Subcutaneous abdominal adipose tissue (tissue), 5 donors: ENCODE results near the gene SMC2.
A peak's percentile ranks its signal among the peaks of the same experiment; 100 is the strongest.

ENCODE experiments used
- H3K27ac ChIP-seq: one replicate; pipeline ENCODE4 v1.7.0; 2013; ENCODE audit warnings: low read depth, mild to moderate bottlenecking, inconsistent platforms, low read length, moderate library complexity
- H3K27me3 ChIP-seq, 5 donors: one replicate each; pipeline ENCODE4 v1.7.0; 2013; ENCODE audit warnings: low read length in 5 of 5, inconsistent platforms in 1 of 5; ENCODE audit not compliant: control insufficient read depth in 5 of 5, insufficient read depth in 4 of 5
- H3K36me3 ChIP-seq, 5 donors: one replicate each; pipeline ENCODE4 v1.7.0; 2013; ENCODE audit warnings: low read length in 5 of 5; ENCODE audit not compliant: control insufficient read depth in 5 of 5, insufficient read depth in 5 of 5
- H3K4me1 ChIP-seq, 5 donors: one replicate each; pipeline ENCODE4 v1.7.0; 2013; ENCODE audit warnings: low read length in 5 of 5, mild to moderate bottlenecking in 3 of 5, moderate library complexity in 1 of 5; ENCODE audit not compliant: control insufficient read depth in 5 of 5, insufficient read depth in 5 of 5
- H3K4me3 ChIP-seq, 5 donors: one replicate each; pipeline ENCODE4 v1.7.0; 2013; ENCODE audit warnings: low read length in 5 of 5, low read depth in 1 of 5
- H3K9ac ChIP-seq, 5 donors: one replicate each; pipeline ENCODE4 v1.7.0; 2013; ENCODE audit warnings: low read length in 5 of 5, mild to moderate bottlenecking in 4 of 5, moderate library complexity in 3 of 5
- H3K9me3 ChIP-seq, 5 donors: one replicate each; pipeline ENCODE4 v1.7.0; 2013; ENCODE audit warnings: low read length in 5 of 5; ENCODE audit not compliant: control insufficient read depth in 5 of 5
- donor health status: healthy.
- donor health status: healthy.
- donor health status: healthy.
- donor health status: healthy.
- donor health status: healthy.

SMC2 gene

GRCh38 chr9:104094534-104095015, 466 bp downstream of the SMC2 start:
- H3K27ac ChIP-seq, result peak overlapping the region; percentile 99

GRCh38 chr9:104099630-104100029, 5.5 kb downstream of the SMC2 start:
- Histone ChIP-seq H3K9ac (no peak overlapping the region), H3K9me3 (no peaks in the 10 kb centered on the region), H3K36me3 (peaks cover 22 to 35% (median 26%) of the 10 kb centered on the region in 5 donors), H3K27me3 (no peaks in the 10 kb centered on the region), H3K27ac (no peak overlapping the region), H3K4me1 (peaks cover 2 to 9% (median 7%) of the 10 kb centered on the region in 5 donors), H3K4me3 (no peak overlapping the region)

More at GRCh38 chr9:104094534-104095015, 466 bp downstream of the SMC2 start:
- peak overlapping the region; percentile 22 to 95 (median 65) for H3K9ac ChIP-seq
- H3K4me3 ChIP-seq, result peak overlapping the region; percentile 82 to 93 (median 91)
- H3K36me3 ChIP-seq, result no peaks in the 10 kb centered on the region
- no peaks in the 10 kb centered on the region for H3K27me3 ChIP-seq
- H3K9me3 ChIP-seq, result no peaks in the 10 kb centered on the region
- H3K4me1 ChIP-seq, result peaks cover 3 to 40% (median 33%) of the 10 kb centered on the region in 5 donors

- H3K36me3 ChIP-seq, result peaks cover 31 to 68% (median 56%) of the 10 kb centered on the region in 5 donors
- no peak overlapping the region for H3K27ac ChIP-seq
- no peak overlapping the region for H3K9ac ChIP-seq
- H3K27me3 ChIP-seq, result no peaks in the 10 kb centered on the region
- H3K4me1 ChIP-seq, result no peaks in the 10 kb centered on the region
- no peaks in the 10 kb centered on the region for H3K9me3 ChIP-seq
- no peak overlapping the region for H3K4me3 ChIP-seq
Observed at GRCh38 chr9:104104360-104104759, 10.3 kb downstream of the SMC2 start.

GRCh38 chr9:104107799-104108198, 13.7 kb downstream of the SMC2 start:
- Histone ChIP-seq H3K9ac (no peak overlapping the region), H3K4me3 (no peak overlapping the region), H3K27me3 (no peaks in the 10 kb centered on the region), H3K27ac (no peak overlapping the region), H3K4me1 (no peaks in the 10 kb centered on the region), H3K36me3 (peaks cover 29 to 57% (median 49%) of the 10 kb centered on the region in 5 donors), H3K9me3 (no peaks in the 10 kb centered on the region)

- Histone ChIP-seq H3K9me3 (no peaks in the 10 kb centered on the region), H3K36me3 (peaks cover 24 to 55% (median 45%) of the 10 kb centered on the region in 5 donors), H3K4me1 (no peaks in the 10 kb centered on the region), H3K27ac (no peak overlapping the region), H3K27me3 (no peaks in the 10 kb centered on the region), H3K4me3 (no peak overlapping the region), H3K9ac (no peak overlapping the region)
Observed at GRCh38 chr9:104108315-104108714, 14.2 kb downstream of the SMC2 start.

- Histone ChIP-seq H3K4me1 (no peaks in the 10 kb centered on the region), H3K27ac (no peak overlapping the region), H3K36me3 (peaks cover 18 to 37% (median 28%) of the 10 kb centered on the region in 5 donors), H3K4me3 (no peak overlapping the region), H3K27me3 (no peaks in the 10 kb centered on the region), H3K9ac (no peak overlapping the region), H3K9me3 (no peaks in the 10 kb centered on the region)
Observed at GRCh38 chr9:104110509-104110908, 16.4 kb downstream of the SMC2 start.

GRCh38 chr9:104118916-104119315, 24.8 kb downstream of the SMC2 start:
- Histone ChIP-seq H3K4me3 (no peak overlapping the region), H3K4me1 (no peaks in the 10 kb centered on the region), H3K36me3 (peaks cover 14 to 37% (median 29%) of the 10 kb centered on the region in 5 donors), H3K27me3 (no peaks in the 10 kb centered on the region), H3K9me3 (no peaks in the 10 kb centered on the region), H3K9ac (no peak overlapping the region), H3K27ac (no peak overlapping the region)

- Histone ChIP-seq H3K4me1 (no peaks in the 10 kb centered on the region), H3K9me3 (no peaks in the 10 kb centered on the region), H3K36me3 (peaks cover 24 to 42% (median 32%) of the 10 kb centered on the region in 5 donors)
Observed at GRCh38 chr9:104121022-104121421, 26.9 kb downstream of the SMC2 start.

GRCh38 chr9:104138243-104138868, 44.2 kb downstream of the SMC2 start:
- Histone ChIP-seq H3K36me3 (peaks cover 7 to 31% (median 24%) of the 10 kb centered on the region in 5 donors), H3K27me3 (no peaks in the 10 kb centered on the region), H3K4me1 (no peaks in the 10 kb centered on the region), H3K27ac (no peak overlapping the region), H3K4me3 (no peak overlapping the region), H3K9ac (no peak overlapping the region), H3K9me3 (peaks cover 0 to 3% (median 0%) of the 10 kb centered on the region in 5 donors)

More at GRCh38 chr9:104121022-104121421, 26.9 kb downstream of the SMC2 start:
- Histone ChIP-seq H3K9ac (no peak overlapping the region), H3K27ac (no peak overlapping the region), H3K4me3 (no peak overlapping the region), H3K27me3 (no peaks in the 10 kb centered on the region)

GRCh38 chr9:104142799-104143549, 48.9 kb downstream of the SMC2 start:
- no peaks in the 10 kb centered on the region for H3K9me3 ChIP-seq
- no peak overlapping the region for H3K4me3 ChIP-seq
- H3K27me3 ChIP-seq, result no peaks in the 10 kb centered on the region
- H3K27ac ChIP-seq, result no peak overlapping the region
- no peak overlapping the region for H3K9ac ChIP-seq
- H3K36me3 ChIP-seq, result peaks cover 0 to 12% (median 0%) of the 10 kb centered on the region in 5 donors
- H3K4me1 ChIP-seq, result no peaks in the 10 kb centered on the region
